AG09309 (cell line): Measurements from ENCODE around the gene HLA-DRA.
"Not testable (repeated sequence)": the region's sequence is repeated elsewhere in the genome, so short reads cannot be mapped to it uniquely, and the experiment has no call there.

Source experiments
- DNase-seq: peaks from one replicate; pipeline ENCODE4 v3.0.0-alpha.2; 2010; ENCODE audit warnings: low read depth
- H3K4me3 ChIP-seq: 2 replicates; pipeline ENCODE4 v1.5.1; 2011; ENCODE audit warnings: mild to moderate bottlenecking, low read depth, low read length, moderate library complexity; ENCODE audit not compliant: control insufficient read depth
- TF ChIP-seq, protein P1 (sequence below): IDR thresholded peaks from 2 replicates; pipeline ENCODE4 v1.5.1; 2011; ENCODE audit warnings: mild to moderate bottlenecking, low read depth, low read length, inconsistent platforms; ENCODE audit not compliant: insufficient read depth, control insufficient read depth; ENCODE audit errors: missing control alignments

HLA-DRA gene

DNA sequence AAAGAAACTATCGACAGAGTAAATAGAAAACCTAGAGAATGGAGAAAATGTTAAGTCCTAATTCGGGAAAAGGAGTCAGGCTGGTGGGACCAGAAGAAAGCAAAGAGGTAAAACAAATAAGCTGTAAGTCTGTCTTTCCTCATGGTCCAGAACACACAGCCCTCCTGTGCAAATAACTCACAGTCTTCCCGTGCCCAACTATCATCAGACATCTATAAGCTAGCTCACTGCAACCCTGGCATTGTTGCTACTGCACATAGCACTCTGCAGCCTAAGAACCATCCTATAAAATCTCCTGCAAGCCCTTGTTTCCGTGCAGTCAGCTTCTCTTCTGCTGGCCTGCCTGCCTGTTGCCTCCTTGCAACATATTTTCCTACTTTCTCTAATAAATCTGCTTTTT lies 17.4 kb downstream of the HLA-DRA start:
- DNase-seq = no peak
- TF ChIP-seq, protein P1, sequence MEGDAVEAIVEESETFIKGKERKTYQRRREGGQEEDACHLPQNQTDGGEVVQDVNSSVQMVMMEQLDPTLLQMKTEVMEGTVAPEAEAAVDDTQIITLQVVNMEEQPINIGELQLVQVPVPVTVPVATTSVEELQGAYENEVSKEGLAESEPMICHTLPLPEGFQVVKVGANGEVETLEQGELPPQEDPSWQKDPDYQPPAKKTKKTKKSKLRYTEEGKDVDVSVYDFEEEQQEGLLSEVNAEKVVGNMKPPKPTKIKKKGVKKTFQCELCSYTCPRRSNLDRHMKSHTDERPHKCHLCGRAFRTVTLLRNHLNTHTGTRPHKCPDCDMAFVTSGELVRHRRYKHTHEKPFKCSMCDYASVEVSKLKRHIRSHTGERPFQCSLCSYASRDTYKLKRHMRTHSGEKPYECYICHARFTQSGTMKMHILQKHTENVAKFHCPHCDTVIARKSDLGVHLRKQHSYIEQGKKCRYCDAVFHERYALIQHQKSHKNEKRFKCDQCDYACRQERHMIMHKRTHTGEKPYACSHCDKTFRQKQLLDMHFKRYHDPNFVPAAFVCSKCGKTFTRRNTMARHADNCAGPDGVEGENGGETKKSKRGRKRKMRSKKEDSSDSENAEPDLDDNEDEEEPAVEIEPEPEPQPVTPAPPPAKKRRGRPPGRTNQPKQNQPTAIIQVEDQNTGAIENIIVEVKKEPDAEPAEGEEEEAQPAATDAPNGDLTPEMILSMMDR = no peak
- H3K4me3 ChIP-seq = no peak overlapping the region

DNA sequence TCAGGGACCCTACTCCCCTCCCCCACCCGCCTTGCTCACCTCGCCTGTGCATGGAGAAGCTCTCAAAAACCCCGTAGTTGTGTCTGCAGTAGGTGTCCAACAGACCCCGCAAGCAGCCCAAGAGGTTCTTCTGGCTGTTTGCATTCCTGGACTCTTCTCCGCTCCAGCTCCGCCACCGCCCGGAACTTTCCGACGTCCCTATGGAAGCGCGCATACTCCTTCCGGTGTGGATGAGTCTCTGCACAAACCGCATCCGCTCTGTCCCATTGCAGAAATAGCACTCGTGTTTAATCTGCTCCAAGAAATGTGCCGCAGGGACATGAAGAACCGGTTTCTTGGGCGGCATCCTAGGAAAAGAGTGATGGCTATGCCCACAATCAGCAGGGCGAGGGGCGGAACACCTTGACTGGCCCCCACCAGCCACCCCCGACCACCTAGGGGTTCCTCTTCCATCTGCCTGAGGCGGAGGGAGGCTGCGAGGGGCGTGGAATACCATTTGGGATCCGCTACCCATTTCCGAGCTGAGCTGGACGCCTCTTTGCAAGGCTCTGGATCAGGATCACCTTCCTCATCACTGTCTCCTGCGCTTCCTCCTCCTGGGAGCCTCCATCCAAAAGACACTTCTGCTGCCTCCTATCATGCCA lies 20.2 kb downstream of the HLA-DRA start:
- TF ChIP-seq, protein P1 = no peak
- no peak overlapping the region for H3K4me3 ChIP-seq
- DNase-seq = no peak

GRCh38 chr6:32460528-32460927 lies 20.8 kb downstream of the HLA-DRA start:
- TF ChIP-seq, protein P1 = no peak
- no peak overlapping the region for H3K4me3 ChIP-seq
- DNase-seq = no peak

GRCh38 chr6:32461493-32461892 lies 21.8 kb downstream of the HLA-DRA start:
- no peak overlapping the region for H3K4me3 ChIP-seq
- no peak for DNase-seq
- TF ChIP-seq, protein P1 = no peak

GRCh38 chr6:32462609-32463008 lies 22.9 kb downstream of the HLA-DRA start:
- DNase-seq = no peak
- TF ChIP-seq, protein P1 = no peak
- H3K4me3 ChIP-seq = no peak overlapping the region

GRCh38 chr6:32467743-32468503 lies 28.2 kb downstream of the HLA-DRA start:
- DNase-seq, H3K4me3 ChIP-seq: not testable (repeated sequence)

DNA sequence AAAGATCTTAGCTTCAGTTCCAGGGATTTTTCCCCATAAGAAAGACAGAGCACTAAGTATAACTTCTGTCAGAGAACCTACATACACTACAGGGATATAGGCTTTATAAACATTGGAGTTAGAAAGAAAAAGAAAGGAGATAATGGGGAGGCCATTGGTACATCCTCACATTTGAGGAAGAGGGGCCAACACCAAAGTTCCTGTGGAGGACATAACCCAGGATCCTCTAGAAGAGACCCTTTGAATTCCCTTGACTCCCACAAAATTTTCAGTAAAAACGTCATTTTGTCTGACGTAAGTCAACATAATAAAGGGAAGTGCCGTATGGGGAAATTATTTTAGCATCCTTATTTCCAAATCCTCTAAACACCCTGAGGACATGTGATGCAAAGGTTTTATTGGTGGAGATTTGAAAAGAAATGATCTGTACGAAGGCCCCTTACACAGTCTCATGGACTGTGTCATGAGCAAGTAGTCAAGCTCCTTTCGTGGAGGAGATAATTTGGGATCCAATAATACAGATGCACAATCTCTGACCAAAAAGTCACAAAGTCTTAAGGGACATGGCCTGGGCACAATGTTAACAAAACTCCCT lies 33.2 kb downstream of the HLA-DRA start:
- TF ChIP-seq, protein P1 = no peak
- no peak overlapping the region for H3K4me3 ChIP-seq
- DNase-seq = no peak

DNA sequence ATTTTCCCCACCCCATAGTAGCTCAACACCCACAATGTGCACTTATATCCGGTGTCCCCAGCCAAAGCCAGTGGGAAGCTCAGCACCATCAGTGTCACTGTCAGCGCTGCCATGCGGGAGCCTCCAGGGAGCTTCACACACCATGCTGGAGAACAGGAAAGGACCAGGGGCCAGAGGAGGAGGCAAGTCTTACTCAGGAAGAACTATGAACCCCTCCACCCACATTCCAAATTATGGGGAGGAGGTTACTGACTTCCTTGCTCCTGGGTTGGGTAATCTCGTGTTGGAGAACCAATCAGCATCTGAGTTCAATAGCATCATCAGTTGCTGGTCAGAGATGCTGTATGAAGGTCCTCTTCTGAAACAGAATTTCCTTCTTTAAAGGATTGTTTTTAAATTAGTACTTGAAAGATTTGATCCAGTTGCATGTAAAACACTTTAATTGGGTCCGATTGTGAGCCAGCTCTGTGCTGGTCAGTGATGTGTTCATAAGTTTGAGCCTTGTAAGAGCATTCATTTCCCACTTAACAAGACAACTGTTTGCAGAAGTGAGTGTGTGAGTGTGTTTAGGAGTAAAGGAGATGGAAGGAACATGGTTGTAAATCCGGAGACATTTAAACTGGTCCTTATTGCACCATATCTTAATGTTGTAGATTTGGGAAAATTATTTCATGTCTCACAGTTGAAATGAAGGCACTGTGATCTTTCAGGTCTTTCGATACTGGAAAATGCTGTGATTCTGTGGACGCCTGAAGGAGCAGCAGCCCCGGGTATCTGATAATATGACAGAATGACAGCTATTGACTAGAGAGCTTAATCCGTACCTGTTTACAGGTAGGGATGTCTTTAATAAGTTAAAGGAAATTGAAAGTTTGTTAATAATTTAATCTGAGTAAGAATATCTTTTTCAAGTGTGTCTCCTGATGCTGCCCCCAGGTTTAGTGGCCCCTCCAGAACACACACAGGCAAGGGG lies 34.0 kb downstream of the HLA-DRA start:
- H3K4me3 ChIP-seq, DNase-seq: not testable (repeated sequence)
